Testis (tissue), 3 donors: ENCODE measurements around the gene NAPB. TPM values are rescaled to one million over a fixed set of nuclear protein-coding genes. Genes with fewer than 3 reads are reported as not detected.
A peak's percentile ranks its signal among the peaks of the same experiment; 100 is the strongest.

Source experiments
- DNase-seq: peaks from one replicate; pipeline ENCODE4 v3.0.0-alpha.2; 2019
- H3K27ac ChIP-seq, 2 donors: fragments of 200-600 bp; sonication (generic); one replicate each; pipeline ENCODE4 v1.5.1; 2019
- H3K27me3 ChIP-seq: fragments of 200-600 bp; sonication (generic); one replicate; pipeline ENCODE4 v1.5.1; 2019
- H3K36me3 ChIP-seq: fragments of 200-600 bp; sonication (generic); one replicate; pipeline ENCODE4 v1.5.1; 2017; ENCODE audit warnings: low read depth; ENCODE audit errors: missing control alignments
- H3K4me1 ChIP-seq: fragments of 200-600 bp; sonication (generic); one replicate; pipeline ENCODE4 v1.5.1; 2019
- H3K4me3 ChIP-seq, 2 donors: fragments of 200-600 bp; sonication (generic); one replicate each; pipeline ENCODE4 v1.5.1; 2017 to 2019
- H3K9me3 ChIP-seq: fragments of 200-600 bp; sonication (generic); one replicate; pipeline ENCODE4 v1.5.1; 2017
- CTCF ChIP-seq, 3 experiments: fragments of 450-650 bp in 2 of 3; fragments of 200-600 bp in 1 of 3; sonication (generic) in 1 of 3; IDR thresholded peaks; one replicate each; pipeline ENCODE4 v1.5.1; 2016 to 2019; ENCODE audit warnings: antibody characterized with exemption in 3 of 3, mild to moderate bottlenecking in 2 of 3, moderate library complexity in 1 of 3
- POLR2A ChIP-seq: fragments of 450-650 bp; IDR thresholded peaks from one replicate; pipeline ENCODE4 v1.6.1; 2017; ENCODE audit warnings: antibody characterized with exemption, mild to moderate bottlenecking, moderate library complexity
- WGBS, 2 donors: methylation state at CpG; one replicate each; pipeline ENCODE4 v1.1.5; 2018; 5-methylcytosine and 5-hydroxymethylcytosine counted together
- intact Hi-C: fragments of 100-400 bp; cut with DNase I; formaldehyde crosslinking; loops from one replicate; pipeline ENCODE4 v1.15.1; 2023; ENCODE audit warnings: low total_unique reads
- polyA plus RNA-seq: library from polyadenylated mRNA; stranded (reverse); fragments of 350-450 nt; fragmentation: Illumina TruSeq; extraction: RNeasy Lipid Tissue Mini Kit (QIAGEN cat#74804); gene quantifications from one replicate; pipeline ENCODE4 v1.2.3, GENCODE V29; 2014; ENCODE audit warnings: low read depth, low replicate concordance; ENCODE audit not compliant: insufficient read depth
- total RNA-seq, 2 donors: library from RNA; depleted of rRNA; stranded (reverse); fragments of >200 nt; gene quantifications; one replicate each; pipeline ENCODE4 v1.2.3, GENCODE V29; 2016

The NAPB gene
- total and polyA plus RNA-seq, 3 donors from 2014 or later: 14.7 to 40.4 (median 37.8) TPM

GRCh38 chr20:23415959-23416583 lies 5.2 kb downstream of the NAPB start:
- no peaks in the 10 kb centered on the region for H3K27me3 ChIP-seq
- 40 to 42% methylated on average over 6 of the region's 6 CpGs for WGBS, 2 donors
- no peak for TF ChIP-seq POLR2A
- TF ChIP-seq CTCF (IDR thresholded peaks at IDR 0.05): no peak
- peak overlapping the region; percentile 66 to 67 for H3K27ac ChIP-seq
- peaks cover 42% of the 10 kb centered on the region for H3K4me1 ChIP-seq
- no peaks in the 10 kb centered on the region for H3K9me3 ChIP-seq
- DNase-seq: peak; percentile 83
- intact Hi-C loops: no loop called here
- no peaks in the 10 kb centered on the region for H3K36me3 ChIP-seq
- no peak overlapping the region for H3K4me3 ChIP-seq

- intact Hi-C loops: no loop called here
- no peak for TF ChIP-seq CTCF (IDR thresholded peaks at IDR 0.05)
- no peak for TF ChIP-seq POLR2A
- Histone ChIP-seq H3K4me1 (peaks cover 42% of the 10 kb centered on the region), H3K27ac (peak overlapping the region; percentile 66 to 67), H3K9me3 (no peaks in the 10 kb centered on the region), H3K4me3 (no peak overlapping the region), H3K27me3 (no peaks in the 10 kb centered on the region), H3K36me3 (no peaks in the 10 kb centered on the region)
- WGBS, 2 donors: 43 to 66% methylated on average over 5 of the region's 5 CpGs
- DNase-seq: no peak
Measured at GRCh38 chr20:23415555-23415954, 5.7 kb downstream of the NAPB start.

GRCh38 chr20:23414526-23415188 lies 6.6 kb downstream of the NAPB start:
- H3K4me1 ChIP-seq: peaks cover 50% of the 10 kb centered on the region
- DNase-seq: no peak
- WGBS, 2 donors: 59 to 67% methylated on average over 1 of the region's 1 CpG
- H3K4me3 ChIP-seq: no peak overlapping the region
- no peaks in the 10 kb centered on the region for H3K9me3 ChIP-seq
- TF ChIP-seq POLR2A (no peak), CTCF (IDR thresholded peaks at IDR 0.05) (no peak)
- H3K27ac ChIP-seq: peak overlapping the region; percentile 66 to 67
- intact Hi-C loops: no loop called here
- H3K36me3 ChIP-seq: no peaks in the 10 kb centered on the region
- H3K27me3 ChIP-seq: no peaks in the 10 kb centered on the region

GRCh38 chr20:23413862-23414422 lies 7.3 kb downstream of the NAPB start:
- Histone ChIP-seq H3K27ac (no peak overlapping the region), H3K36me3 (no peaks in the 10 kb centered on the region), H3K4me3 (no peak overlapping the region), H3K9me3 (no peaks in the 10 kb centered on the region), H3K4me1 (peaks cover 56% of the 10 kb centered on the region), H3K27me3 (no peaks in the 10 kb centered on the region)
- WGBS, 2 donors: 87 to 92% methylated on average over 3 of the region's 3 CpGs
- intact Hi-C loops: no loop called here
- TF ChIP-seq CTCF (IDR thresholded peaks at IDR 0.05) (no peak), POLR2A (no peak)
- DNase-seq: no peak
